Measurements from ENCODE around the gene IGSF9. TPM values are rescaled to one million over a fixed set of nuclear protein-coding genes. Genes with fewer than 3 reads are reported as not detected.

IGSF9 gene
- total and polyA plus RNA-seq, 2 of the 4 experiments (the other 2 are of a cell fraction): 0.05 TPM; not detected in 1

DNA sequence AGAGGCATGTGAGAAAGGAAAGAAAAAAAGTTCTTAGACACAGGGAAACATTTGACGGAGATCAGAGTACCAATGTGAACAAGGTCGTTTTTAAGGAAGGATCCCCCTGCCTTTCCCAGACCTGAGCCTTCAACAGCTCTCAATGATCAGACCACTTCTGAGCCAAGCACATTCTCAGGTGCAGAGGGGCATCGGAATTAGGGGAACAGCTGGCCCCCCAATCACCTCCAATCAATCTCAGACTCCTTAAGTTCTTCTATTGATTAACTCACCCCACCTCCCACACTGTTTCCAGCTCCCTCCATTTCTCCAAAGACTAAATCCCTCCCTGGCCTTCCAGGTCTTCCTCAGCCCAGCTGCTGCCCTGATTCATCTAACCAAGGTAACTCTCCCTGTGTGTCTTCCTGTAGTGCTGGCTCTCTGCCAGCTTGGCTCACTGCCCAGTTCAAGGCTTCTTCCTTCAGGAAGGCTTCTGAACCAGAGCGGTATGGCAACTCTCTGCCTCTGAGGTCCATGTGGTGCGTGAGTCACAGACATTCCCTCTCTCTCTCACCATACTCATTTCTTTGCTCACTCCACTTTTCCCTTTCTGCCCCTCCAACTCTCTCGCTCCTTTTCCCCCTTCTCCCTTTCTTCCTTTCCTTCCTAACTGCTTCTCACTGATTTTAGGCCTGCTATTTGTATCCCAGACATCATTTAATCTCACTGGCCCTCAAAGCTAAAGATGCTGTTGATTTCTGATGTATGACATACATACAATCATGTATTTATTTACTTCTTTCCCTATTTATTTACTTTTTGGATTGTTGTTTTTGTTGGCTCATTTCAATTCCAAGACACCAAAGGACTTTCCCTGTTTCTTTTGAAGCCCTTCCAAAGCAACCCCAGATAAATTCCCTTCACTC lies 63.5 kb downstream of the IGSF9 start:
- no TSS peak for BruUV-seq (replicated peaks)
- Histone ChIP-seq H3K18ac (ENCODE audit: low read depth, low read length) (peak overlapping the region; percentile 20; the same call in 1 of the 2 replicates), H3K4me2 (ENCODE audit: low read depth, low read length) (peak overlapping the region; percentile 16; the same call in 1 of the 2 replicates), H3K27me3 (ENCODE audit: control insufficient read depth, insufficient read depth, low read length) (no peaks in the 10 kb centered on the region), H3K36me3 (ENCODE audit: control insufficient read depth, insufficient read depth, low read length) (no peaks in the 10 kb centered on the region), H2BK120ac (ENCODE audit: low read depth, low read length) (peak overlapping the region; percentile 39; the same call in 1 of the 2 replicates), H4K20me1 (ENCODE audit: insufficient read depth, low read length) (no peaks in the 10 kb centered on the region), H2AK5ac (ENCODE audit: low read depth, low read length) (peak overlapping the region; percentile 77), H4K8ac (ENCODE audit: low read depth in 2 of 2, low read length in 2 of 2) (peak overlapping the region in 1 of 2 experiments; percentile 12; a peak in 1 of 4 replicates), H2AFZ (replicated peaks; ENCODE audit: low read length, poor library complexity) (peak overlapping the region; percentile 60), H3K4me3 (ENCODE audit: insufficient read depth, low read depth, low read length) (no peak overlapping the region), H4K91ac (ENCODE audit: insufficient read depth, low read depth, low read length) (no peak overlapping the region), H3K56ac (ENCODE audit: extremely low read depth, insufficient read depth, low read length) (no peak overlapping the region), H3K9me3 (ENCODE audit: control insufficient read depth, insufficient read depth, low read length) (no peaks in the 10 kb centered on the region), H2BK20ac (ENCODE audit: low read depth, low read length) (peak overlapping the region; percentile 57), H3K27ac (ENCODE audit: insufficient read depth, low read length) (no peak overlapping the region; the same call in 1 of the 2 replicates), H3K14ac (replicated peaks; ENCODE audit: low read depth, low read length) (peak overlapping the region; percentile 82), H3K4me1 (ENCODE audit: control insufficient read depth, insufficient read depth, low read length) (peaks cover 15% of the 10 kb centered on the region), H2BK5ac (ENCODE audit: low read depth, low read length, poor library complexity, severe bottlenecking) (peak overlapping the region; percentile 74), H3K79me1 (ENCODE audit: low read depth in 1 of 2, low read length in 2 of 2) (no peaks in the 10 kb centered on the region), H4K5ac (ENCODE audit: low read depth, low read length) (no peak overlapping the region), H3K9ac (ENCODE audit: low read depth, low read length) (no peak overlapping the region), H2AK9ac (replicated peaks; ENCODE audit: low read depth, low read length, poor library complexity) (peak overlapping the region; percentile 75), H3K23ac (ENCODE audit: low read depth, low read length) (peak overlapping the region; percentile 79; the same call in 1 of the 2 replicates), H2BK15ac (ENCODE audit: low read depth, low read length) (peak overlapping the region; percentile 28; the same call in 1 of the 3 replicates), H3K4ac (ENCODE audit: low read depth, low read length) (peak overlapping the region; percentile 61), H3K9me1 (ENCODE audit: insufficient read depth, low read length) (peaks cover 18% of the 10 kb centered on the region)
- ChIA-PET POLR2A (ENCODE audit: unreplicated experiment) (no interaction called here), CTCF (interaction anchor here (1.5 kb wide), 2 partner anchors 9 to 83 kb away, joined by 7 to 9 read pairs; no protein-coding TSS in a partner anchor)
- intact Hi-C loops (cut with micrococcal nuclease): no loop called here
- in situ Hi-C loops (cut with MboI; ENCODE audit: low sequenced_read_pairs): loop anchor here (25.0 kb wide), 1 partner anchor 670 kb away; the partner anchor contains the start of gene ACKR1
- dilution Hi-C loops (cut with HindIII; ENCODE audit: low sequenced_read_pairs, unreplicated experiment): loop anchor here (25.0 kb wide), 1 partner anchor 95 kb away; the partner anchor contains the start of gene DUSP23
- 8% methylated on average over 2 of the region's 6 CpGs; no CpG with 5 or more reads in 1 of the 2 experiments for WGBS, 2 experiments (ENCODE audit: extremely low coverage in 2 of 2, insufficient read length in 1 of 2)
- DNase-seq (peak; percentile 99), ATAC-seq (ENCODE audit: low read depth) (peak; percentile 88)
- TF ChIP-seq RCOR1 (IDR thresholded peaks at IDR 0.05; ENCODE audit: insufficient replicate concordance, low read length) (no peak), FOS (IDR thresholded peaks at IDR 0.05; ENCODE audit: low read depth, low read length) (peak; percentile 77; the same call in 1 of the 2 replicates), USF2 (IDR thresholded peaks at IDR 0.05; ENCODE audit: low read depth, low read length) (peak; percentile 66; the same call in 1 of the 2 replicates), NFE2L2 (IDR thresholded peaks at IDR 0.05; ENCODE audit: low read depth, low read length) (no peak), MXI1 (IDR thresholded peaks at IDR 0.05; ENCODE audit: borderline replicate concordance, low read depth, low read length) (no peak), BHLHE40 (IDR thresholded peaks at IDR 0.05; ENCODE audit: low read depth, low read length) (no peak), CTCF (conservative IDR thresholded peaks at IDR 0.05; ENCODE audit: low read depth, low read length) (no peak), MAZ (IDR thresholded peaks at IDR 0.05; ENCODE audit: borderline replicate concordance, low read depth, low read length) (no peak), RAD21 (IDR thresholded peaks at IDR 0.05; ENCODE audit: low read length) (no peak), MAFK (IDR thresholded peaks at IDR 0.05; ENCODE audit: low read depth, low read length) (no peak), CEBPB (IDR thresholded peaks at IDR 0.05; ENCODE audit: low read depth, low read length) (peak; percentile 59)
- TF ChIP-seq, protein P1, sequence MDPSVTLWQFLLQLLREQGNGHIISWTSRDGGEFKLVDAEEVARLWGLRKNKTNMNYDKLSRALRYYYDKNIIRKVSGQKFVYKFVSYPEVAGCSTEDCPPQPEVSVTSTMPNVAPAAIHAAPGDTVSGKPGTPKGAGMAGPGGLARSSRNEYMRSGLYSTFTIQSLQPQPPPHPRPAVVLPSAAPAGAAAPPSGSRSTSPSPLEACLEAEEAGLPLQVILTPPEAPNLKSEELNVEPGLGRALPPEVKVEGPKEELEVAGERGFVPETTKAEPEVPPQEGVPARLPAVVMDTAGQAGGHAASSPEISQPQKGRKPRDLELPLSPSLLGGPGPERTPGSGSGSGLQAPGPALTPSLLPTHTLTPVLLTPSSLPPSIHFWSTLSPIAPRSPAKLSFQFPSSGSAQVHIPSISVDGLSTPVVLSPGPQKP (IDR thresholded peaks at IDR 0.05; ENCODE audit: borderline replicate concordance, low read depth, low read length): no peak

All from IMR-90 (cell line).